Activated CD4-positive, alpha-beta memory T cell treated with anti-CD3 and anti-CD28 coated beads for 36 hours (primary cell): ENCODE measurements around the gene GP2. TPM values are rescaled to one million over a fixed set of nuclear protein-coding genes. Genes with fewer than 3 reads are reported as not detected.

Source experiments
- CTCF ChIA-PET: fragments of 350-600 bp; sonication (Branson Sonifier 250); formaldehyde crosslinking; loops from one replicate; lab custom pipeline; 2021; ENCODE audit warnings: antibody characterized with exemption, inconsistent platforms; lab: Charles Lee
- POLR2A ChIA-PET: fragments of 350-600 bp; sonication (Branson Sonifier 250); formaldehyde crosslinking; loops from one replicate; lab custom pipeline; 2021; ENCODE audit warnings: antibody characterized with exemption; lab: Charles Lee
- DNase-seq: peaks from one replicate; pipeline ENCODE4 v3.0.0-alpha.2; 2020
- H3K27ac Mint-ChIP-seq: one replicate; pipeline ENCODE4 v1.8.0; 2021; ENCODE audit warnings: mixed read lengths
- H3K27me3 Mint-ChIP-seq: one replicate; pipeline ENCODE4 v1.8.0; 2021; ENCODE audit warnings: mixed read lengths
- H3K36me3 Mint-ChIP-seq: one replicate; pipeline ENCODE4 v1.8.0; 2021; ENCODE audit warnings: mixed read lengths
- H3K4me1 Mint-ChIP-seq: one replicate; pipeline ENCODE4 v1.8.0; 2021; ENCODE audit warnings: low read depth, mixed read lengths
- H3K4me3 Mint-ChIP-seq: one replicate; pipeline ENCODE4 v1.8.0; 2021; ENCODE audit warnings: mild to moderate bottlenecking, mixed read lengths
- H3K9me3 Mint-ChIP-seq: one replicate; pipeline ENCODE4 v1.8.0; 2021; ENCODE audit warnings: mixed read lengths
- intact Hi-C: fragments of 100-400 bp; cut with micrococcal nuclease; formaldehyde crosslinking; loops from one replicate; pipeline ENCODE4 v1.15.1; 2023
- total RNA-seq, 2 experiments: library from RNA; stranded (reverse); gene quantifications; one replicate each; pipeline ENCODE4 v1.2.3, GENCODE V29; 2021

Gene GP2
- total RNA-seq, 2 experiments from 2014 or later: not detected

DNA sequence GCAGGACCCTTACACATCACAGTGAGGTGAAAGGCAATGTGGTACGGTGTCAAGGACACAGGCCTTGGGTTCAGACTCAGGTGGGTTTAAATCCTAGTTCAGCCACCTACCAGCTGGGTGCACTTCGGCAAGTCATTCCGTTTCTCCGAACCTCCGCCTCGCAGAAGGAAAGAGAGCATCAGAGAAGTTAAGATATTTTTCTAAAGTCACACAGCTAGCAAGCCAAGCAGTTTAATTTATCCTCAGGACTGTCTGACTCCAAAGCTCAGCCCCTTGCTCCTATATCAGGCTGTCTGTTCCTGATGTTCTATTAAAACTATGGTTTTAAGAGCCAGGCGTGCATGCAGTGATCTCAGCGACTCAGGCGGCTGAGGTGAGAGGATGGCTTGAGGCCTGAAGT, 65.1 kb downstream of the GP2 start:
- peaks cover 3% of the 10 kb centered on the region for H3K27me3 Mint-ChIP-seq
- H3K27ac Mint-ChIP-seq: no peak overlapping the region
- ChIA-PET CTCF (no interaction called here), POLR2A (no interaction called here)
- no peaks in the 10 kb centered on the region for H3K4me1 Mint-ChIP-seq
- H3K36me3 Mint-ChIP-seq: no peaks in the 10 kb centered on the region
- DNase-seq: no peak
- peaks cover 3% of the 10 kb centered on the region for H3K9me3 Mint-ChIP-seq
- intact Hi-C loops: no loop called here
- H3K4me3 Mint-ChIP-seq: no peak overlapping the region

DNA sequence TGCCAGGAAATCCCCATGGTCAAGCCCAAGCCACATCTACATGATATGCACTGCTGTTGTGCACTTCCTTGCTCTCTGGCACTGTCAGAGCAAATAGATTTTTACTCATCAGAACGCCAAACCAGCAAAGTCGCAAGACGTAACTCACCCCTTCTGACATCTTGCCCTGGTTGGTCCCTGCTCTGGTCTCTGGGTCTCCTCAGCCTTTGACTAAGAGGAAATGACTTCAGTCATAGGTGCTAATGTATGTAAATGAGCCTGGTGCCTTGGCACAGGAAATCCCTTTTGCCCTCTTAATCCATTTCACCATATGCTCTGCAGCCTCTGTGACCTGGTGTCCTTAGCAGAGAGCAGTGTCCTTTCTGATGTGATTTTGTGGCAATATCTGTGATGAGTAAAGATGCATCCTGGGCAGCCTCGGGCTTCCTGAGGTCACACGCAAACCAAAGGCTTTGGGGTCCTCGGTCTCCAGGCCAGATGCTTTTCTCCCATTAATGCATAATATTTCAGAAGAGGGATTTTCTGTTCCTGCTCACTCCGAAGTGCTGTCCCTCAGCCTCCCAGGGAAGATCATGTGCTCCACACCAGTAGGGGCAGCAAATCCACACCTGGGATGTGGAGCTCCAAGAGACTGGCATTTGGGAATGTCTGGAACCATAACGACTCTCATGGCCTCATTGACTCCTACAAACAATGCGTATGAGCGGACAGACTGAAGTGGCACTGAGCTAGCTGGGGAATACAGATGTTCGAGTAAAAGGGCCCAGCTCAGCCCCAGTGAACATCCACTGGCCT, 66.9 kb downstream of the GP2 start:
- ChIA-PET CTCF (no interaction called here), POLR2A (no interaction called here)
- no peaks in the 10 kb centered on the region for H3K36me3 Mint-ChIP-seq
- no peaks in the 10 kb centered on the region for H3K4me1 Mint-ChIP-seq
- H3K9me3 Mint-ChIP-seq: peaks cover 3% of the 10 kb centered on the region
- no peak overlapping the region for H3K27ac Mint-ChIP-seq
- H3K4me3 Mint-ChIP-seq: no peak overlapping the region
- H3K27me3 Mint-ChIP-seq: peaks cover 3% of the 10 kb centered on the region
- intact Hi-C loops: no loop called here
- no peak for DNase-seq

Other genes with a start within 250 kb of the GP2 start
- gene UMOD, start 25.2 kb upstream of the GP2 start, total RNA-seq: not detected
- not detected for gene PDILT, start 77.2 kb upstream of the GP2 start, total RNA-seq
- not detected for gene ACSM5, start 82.0 kb upstream of the GP2 start, total RNA-seq
- not detected for gene ACSM2A, start 124.0 kb upstream of the GP2 start, total RNA-seq
- gene ACSM2B, start 248.9 kb upstream of the GP2 start, total RNA-seq: not detected